NCI-H2227 treated with DMSO at 0.1 percent for 48 hours (cell line): ENCODE measurements around the gene LPAR6.

Source experiments
- DNase-seq: peaks from one replicate; lab custom pipeline; 2025; lab: John Stamatoyannopoulos, UW

LPAR6 gene

DNA sequence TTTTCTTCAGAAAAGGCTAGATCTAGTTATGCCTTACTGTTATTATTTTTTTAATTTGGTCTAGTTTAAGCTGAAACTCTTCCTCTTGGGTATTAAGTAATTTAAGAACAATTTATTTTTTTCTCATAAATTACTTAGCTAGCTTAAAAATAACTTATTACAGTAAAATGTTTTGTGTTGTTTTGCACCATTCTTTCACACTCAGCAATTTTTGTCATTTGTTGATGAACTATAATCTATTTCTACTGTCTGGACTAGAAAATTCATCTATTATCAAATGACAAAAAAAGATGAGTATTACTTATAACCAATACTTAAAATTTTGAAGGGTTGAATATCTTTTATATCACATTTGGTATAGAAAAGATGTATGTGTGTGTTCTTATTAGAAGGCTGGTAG lies 1.6 kb upstream of the LPAR6 start:
- DNase-seq: no peak

DNA sequence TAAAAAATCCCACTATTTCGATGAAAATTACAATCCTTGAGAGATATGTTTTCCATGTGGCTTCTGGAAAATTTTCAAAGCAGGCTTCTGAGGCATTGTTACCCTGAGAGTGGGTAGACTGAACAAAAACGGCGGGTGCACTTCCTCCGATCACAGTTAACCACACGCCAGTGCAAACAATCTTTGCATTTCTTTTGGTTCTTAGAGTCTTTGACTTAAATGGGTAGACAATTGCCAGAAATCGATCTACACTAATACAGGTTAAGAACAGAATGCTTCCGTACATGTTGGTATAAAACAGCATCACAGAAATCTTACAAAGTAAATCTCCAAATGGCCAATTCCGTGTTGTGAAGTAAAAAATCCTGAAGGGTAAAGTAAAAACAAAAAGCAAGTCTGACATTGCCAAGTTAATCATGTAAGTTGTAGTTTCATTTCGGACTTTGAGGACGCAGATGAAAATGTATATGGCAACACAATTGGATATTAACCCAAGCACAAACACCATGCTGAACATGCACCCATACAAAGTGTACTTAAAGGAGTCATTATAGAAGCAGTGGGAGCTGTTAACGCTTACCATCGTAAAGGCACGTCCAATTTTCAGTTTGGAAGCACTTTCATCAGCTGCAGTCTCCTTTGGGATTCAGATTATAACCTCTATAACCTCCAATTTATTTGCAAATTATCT lies 927 bp downstream of the LPAR6 start:
- no peak for DNase-seq

DNA sequence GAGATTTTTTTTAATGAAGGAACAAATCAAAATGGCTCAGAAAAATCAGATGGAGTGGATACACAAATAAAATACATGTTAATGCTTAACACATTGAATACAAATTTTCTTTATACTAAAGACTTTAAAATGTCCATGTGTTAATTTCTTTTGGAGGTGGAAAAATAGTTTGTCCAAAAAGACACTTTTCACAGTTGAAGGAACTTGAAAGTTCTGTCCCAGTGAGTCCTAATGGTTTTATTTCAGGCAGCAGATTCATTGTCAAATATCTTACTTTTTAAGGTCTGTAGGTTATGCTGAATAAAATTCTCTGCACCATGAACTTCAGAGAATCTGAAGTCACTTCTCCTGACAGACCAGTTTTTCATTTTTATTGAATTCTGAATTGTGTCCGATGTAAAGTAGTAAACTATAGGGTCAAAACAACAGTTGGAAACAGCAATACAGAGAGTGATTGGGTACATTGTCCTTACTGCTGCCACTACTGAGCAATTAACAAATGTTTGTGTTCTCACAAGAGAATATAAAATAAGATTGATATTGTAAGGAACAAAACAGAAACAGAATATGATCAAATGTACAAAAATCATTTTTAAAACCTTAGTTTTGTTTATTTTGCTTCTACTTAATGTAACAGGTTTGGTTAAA lies 1.6 kb downstream of the LPAR6 start:
- DNase-seq: no peak

DNA sequence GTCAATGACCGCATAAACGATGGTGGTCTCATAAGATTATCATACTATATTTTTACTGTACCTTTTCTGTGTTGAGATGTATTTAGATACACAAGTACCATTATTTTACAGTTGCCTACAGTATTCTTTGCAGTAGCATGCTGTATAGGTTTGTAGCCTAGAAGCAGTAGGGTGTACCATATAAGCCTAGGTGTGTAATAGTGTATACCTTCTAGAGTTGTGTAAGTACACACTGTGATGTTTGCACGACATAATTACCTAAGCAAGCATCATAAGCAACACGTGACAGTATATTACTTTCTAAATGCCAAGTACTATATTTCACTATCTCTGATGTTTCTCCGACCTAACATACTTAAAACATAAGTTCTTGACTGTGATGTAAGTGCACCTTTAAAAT lies 2.7 kb downstream of the LPAR6 start:
- no peak for DNase-seq

DNA sequence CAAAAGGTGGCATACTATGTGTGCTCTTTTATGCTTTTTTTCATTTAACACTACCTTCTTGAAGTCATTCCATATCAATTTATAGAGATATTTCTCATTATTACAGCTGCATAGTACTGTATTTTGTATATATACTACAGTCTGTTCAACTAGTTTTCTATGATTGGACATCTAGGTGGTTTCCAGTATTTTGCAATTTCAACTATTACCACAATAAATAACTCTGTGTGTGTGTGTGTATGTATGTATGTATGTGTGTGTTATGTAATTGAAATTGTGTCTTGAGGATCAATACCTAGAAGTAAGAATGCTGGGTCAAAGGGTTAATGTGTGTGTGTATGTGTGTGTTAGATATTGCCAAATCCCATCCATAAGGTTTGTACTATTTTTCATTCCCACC lies 7.0 kb downstream of the LPAR6 start:
- DNase-seq: no peak

DNA sequence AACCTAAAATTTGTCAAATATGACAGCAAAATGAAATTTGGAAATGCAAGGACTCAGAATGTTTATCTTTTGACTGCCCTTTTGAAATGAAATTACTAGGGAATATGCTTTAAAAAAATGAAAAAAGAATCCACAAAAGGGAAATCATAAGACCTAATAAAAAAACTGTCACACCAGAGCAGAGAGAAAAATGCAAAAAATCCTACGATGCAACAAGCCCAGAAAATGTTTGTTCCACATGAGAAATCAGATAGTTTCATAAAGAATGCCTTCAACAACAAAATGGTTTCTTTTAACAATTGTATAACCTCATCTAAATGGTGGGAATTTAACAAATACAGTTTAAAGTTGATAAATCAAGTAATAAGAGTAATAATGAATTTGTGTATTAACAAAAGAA lies 8.0 kb downstream of the LPAR6 start:
- no peak for DNase-seq

DNA sequence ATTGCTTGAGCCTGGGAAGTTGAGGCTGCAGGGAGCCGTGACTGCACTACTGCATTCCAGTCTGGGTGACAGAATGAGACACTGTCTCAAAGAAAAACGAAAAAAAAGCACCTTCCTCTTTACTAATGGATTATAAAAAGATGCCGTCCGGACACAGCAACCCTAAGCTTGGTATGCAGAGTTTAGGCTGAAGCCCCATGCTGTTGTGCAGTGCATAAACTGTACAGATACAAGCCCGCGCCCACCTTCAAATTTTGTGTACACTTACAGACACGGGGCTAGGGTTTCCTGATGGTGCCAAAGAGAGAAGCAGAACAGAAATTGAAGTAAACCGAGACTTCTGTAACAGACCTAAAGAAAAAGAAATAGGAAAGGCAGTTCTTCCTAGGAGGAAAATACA lies 9.0 kb downstream of the LPAR6 start:
- no peak for DNase-seq

DNA sequence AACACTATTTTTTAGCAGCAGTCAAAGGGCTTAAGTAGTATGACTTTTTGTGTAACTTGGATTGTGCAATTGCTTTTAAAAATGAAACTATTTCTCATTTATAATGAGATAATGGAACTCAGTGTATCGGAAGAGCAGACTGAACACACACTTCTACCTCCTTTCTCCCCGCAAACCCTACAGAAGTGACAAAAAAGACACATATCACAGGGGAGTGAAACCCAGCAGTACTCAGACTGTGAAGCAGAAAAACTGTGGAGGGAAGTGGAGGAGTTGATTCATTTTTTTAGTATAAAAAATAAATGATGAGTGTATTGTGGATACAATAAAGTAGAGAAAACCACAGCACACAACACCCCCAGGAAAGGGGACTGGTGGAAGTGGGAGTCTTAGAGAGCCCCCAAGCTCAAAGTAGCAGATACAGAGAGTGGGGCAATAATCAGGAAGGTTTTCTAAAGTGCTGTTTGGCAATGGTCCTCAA lies 9.7 kb downstream of the LPAR6 start:
- no peak for DNase-seq

DNA sequence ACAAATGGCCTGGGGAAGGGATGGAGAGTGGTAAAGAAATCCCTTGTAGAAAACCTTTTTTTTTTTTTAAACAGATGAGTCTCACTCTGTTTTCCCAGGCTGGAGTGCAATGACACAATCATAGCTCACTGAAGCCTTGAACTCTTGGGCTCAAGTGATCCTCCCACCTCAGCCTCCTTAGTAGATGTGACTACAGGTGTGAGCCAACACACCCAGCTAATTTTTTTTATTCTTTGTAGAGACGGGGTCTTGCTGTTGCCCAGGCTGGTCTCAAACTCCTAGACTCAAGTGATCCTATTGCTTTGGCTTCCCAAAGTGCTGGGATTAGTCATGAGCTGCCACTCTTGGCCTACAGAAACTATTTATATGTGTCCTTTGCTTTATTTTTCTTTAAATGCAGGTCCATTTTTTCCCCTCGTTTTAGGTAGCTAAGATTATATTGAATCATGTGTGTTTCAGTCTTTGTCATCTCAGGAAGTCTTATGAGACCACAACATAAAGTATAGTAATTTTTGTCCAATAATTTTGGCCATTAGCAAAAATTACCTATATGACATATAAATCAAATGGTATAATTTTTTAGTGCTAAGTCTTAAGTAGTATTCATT lies 10.5 kb downstream of the LPAR6 start:
- DNase-seq: no peak

DNA sequence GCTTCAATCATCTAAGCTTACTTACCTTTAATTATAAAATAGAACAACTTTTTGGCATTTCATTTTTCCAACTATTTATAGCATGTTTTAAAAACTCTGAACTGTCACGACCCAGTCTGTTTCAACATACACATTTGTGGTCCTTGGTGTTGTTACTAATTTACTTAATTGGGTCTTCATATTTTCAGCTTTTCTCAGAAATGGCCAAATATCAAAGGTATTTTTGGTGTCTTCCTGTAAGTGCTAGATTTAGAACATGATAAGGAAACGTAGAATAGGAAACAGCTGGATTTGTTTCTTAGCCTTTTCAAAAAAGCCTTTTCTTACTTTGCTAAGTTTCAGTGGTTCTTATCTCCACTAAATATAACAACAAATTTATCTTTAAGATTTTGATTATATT lies 11.4 kb downstream of the LPAR6 start:
- no peak for DNase-seq

DNA sequence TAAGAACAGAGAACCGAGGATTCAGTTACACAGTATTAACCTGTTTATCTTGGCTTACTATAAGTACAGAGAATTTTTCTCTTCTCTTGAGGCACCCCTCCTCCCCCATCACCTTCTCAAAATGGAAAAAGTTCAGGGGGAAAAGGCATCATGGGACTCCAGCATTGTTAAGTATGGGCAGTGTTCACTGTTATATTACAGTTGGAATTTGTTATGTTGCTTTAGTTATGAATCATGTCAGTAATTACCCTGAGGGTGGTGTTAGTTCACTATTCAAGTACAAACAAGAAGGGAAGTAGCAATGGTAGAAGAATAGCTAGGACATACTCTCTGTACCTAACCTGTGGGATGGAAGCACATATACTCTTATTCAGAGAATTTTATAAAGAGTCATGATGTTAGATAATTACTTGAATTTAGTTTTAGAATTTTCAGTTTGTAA lies 12.0 kb downstream of the LPAR6 start:
- no peak for DNase-seq

DNA sequence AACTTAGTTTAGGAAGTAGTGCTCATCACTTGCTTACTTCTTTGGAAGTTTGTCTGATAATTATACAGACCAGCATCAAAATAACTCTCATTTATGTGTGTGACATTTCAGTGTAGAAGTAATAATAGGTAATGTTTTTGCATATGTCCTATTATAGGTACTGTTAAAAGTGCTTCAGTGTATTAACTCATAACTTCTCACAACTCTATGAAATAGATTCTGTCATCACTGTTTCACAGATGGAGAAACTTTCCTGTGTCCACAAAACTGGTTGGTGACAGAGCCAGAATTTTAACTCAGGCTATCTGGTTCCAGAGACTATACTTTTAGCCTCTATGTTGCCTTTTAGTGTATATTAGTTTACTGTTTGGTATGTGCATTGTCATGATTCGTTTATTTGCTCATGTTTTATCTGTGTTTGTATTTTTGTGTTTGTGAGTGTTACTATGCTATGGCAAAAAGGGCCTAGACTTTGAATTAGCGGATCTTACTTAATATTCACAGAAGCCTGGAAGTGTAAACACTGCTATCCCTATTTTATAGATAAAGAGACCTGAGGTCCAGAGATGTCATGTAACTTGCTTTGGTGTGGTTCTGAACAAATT lies 12.7 kb downstream of the LPAR6 start:
- no peak for DNase-seq

DNA sequence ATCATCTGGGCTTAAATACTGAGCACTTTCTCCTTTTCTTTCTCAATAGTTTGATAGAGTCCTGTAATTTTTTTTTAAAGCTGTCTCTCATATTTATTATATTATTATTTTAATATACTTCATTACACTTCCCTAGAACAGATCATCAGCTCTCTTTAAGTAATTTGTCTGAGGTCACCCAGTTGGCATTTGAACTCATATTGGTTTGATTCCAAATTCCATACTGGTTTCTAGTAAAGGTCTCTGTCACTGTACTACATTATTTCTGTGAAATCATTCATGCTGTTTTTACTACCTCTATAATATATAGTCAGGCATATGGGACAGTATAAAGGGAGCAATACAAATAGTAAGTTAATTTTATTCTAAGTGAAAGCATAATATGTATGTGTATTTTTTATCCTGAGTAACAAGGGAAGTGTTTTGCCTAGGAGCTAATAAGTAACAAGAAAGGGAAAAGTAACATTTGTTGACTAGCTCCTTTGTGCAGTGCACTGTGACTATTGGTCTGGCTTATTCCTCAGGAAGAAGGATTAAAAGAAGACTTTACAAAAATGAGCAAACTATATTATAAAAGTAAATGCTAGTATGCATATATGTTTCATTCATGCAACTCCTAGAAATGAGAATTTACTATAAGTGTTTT lies 14.3 kb downstream of the LPAR6 start:
- DNase-seq: no peak

DNA sequence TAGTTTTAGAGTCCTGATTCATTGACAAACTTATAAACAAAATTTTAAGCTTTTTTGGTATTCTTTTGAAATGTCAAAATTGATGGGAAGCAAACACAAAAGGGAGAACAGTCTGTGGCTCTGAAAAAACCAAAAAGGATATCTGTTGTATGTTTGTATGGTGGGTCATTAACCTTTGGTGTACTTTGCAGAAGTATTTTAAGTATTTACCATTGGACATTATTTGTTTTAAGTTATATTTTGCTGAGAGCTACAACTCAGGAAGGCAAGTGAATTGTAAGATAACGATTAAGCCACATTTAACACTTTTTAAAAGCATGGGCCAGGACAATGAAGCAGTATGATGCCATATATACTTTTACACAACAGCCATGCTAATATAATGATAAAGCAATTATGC lies 15.2 kb downstream of the LPAR6 start:
- no peak for DNase-seq

DNA sequence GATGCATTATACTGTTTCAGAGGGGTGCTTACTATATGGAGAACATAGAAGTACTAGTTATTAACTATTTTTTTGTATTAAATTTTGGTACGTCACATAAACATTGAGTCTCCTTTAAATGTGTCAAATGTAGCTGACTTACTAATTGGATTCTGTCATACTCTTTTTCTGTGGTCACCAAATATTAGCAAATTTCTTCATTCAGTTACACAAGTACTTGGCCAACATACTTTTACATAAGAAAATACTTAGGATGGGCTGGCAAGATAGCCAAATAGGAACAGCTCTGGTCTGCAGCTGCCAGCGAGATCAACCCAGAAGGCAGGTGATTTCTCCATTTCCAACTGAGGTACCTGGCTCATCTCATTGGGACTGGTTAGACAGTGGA lies 19.2 kb downstream of the LPAR6 start:
- no peak for DNase-seq

DNA sequence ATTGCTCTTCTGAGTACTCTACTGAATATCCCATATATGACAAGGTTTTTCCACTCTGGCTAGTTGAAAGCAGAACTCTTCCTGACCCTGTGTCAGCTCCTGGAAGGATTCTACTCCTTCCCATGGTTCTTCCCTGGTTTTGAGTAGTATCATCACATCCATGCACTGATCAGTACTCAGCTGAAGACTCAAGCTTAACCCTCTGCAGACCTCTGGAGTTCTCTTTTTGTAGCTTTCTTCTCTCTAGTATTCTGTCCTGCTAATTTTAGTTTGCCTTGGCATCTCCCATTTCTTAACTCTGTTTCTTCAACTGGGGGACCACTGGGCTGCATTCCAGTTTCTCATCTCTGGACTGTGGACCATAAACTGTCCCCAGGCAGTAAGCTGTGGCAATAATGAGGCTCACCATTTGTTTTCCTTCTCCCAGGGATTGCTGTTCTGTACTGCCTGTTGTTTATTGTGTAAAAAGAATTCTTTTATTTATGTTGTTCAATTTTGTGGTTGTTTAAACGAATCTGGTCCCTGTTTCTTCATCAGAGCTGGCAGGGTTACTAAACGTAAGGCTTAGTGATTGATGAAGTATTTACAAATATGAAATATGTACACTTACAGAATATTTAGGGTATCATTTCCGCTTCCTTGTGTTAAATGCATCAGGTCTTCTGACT lies 19.7 kb downstream of the LPAR6 start:
- DNase-seq: no peak

DNA sequence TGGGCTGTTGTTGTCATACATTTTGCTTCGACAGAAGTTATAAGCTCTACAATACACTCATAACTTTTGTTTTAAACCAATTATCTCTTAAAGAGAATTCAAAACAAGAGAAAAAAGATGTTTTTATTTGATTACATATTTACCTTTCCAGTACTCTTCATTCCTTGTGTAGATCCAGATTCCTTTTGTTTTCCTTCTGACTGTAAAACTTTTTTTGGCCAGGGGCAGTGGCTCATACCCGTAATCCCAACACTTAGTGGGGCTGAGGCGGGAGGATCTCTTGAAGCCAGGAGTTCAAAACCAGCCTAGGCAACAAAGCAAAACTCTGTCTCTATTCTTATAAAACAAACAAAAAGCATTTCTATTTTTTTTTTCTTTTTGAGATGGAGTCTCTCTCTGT lies 21.7 kb downstream of the LPAR6 start:
- no peak for DNase-seq

DNA sequence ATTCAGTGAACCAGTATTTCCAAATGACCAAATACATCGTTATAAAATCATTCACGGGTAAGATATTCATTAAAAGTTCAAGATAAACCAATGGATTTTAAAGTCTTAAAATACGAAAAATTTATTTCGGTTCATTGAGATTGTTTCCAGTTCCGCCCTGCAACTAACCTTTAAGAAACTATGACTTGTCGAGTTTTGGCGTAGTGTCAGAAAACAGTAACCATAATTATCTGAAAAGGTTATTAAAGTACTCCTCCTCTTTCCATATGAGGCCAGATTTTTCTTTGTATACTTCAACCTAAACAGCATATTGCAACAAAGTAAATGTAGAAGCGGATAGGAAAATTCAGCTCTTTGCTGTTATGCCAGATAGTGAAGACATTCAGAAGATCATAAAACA lies 26.1 kb downstream of the LPAR6 start:
- no peak for DNase-seq

DNA sequence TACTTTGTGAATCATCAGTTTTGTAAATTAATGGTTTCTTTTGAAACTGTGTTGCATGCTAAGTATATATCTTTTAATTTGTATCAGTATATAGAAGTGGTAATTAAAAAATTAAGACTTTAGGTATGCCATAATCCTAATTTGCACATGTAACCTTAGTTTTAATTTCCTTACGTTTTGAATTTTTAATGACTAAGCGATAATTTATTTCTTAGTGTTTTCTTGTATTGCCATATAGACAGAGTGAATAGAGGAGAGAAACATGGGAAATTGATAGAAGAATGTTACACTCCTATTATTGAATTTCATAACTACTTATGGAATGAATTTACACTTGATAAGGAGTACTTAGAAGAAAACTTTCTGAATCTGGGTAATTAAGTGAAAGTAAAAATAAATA lies 29.5 kb downstream of the LPAR6 start:
- DNase-seq: no peak

DNA sequence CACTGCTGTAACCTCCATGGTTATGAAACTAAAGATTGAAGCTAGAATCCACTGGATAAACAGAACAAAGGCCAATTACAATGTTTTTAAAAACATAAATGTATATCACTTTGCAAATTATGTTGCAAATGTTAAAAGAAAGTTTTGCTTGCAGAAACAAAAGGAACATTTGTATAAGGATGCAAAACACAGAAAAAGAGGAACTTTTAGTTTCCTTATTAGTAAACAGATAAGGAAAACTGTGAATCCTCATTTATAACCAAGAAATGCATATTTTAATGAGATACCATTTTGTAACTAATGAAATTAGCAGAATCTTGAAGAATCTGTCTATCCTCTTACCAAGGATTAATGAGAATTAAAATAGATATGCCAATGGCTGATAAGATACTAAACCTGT lies 32.3 kb downstream of the LPAR6 start:
- DNase-seq: no peak

DNA sequence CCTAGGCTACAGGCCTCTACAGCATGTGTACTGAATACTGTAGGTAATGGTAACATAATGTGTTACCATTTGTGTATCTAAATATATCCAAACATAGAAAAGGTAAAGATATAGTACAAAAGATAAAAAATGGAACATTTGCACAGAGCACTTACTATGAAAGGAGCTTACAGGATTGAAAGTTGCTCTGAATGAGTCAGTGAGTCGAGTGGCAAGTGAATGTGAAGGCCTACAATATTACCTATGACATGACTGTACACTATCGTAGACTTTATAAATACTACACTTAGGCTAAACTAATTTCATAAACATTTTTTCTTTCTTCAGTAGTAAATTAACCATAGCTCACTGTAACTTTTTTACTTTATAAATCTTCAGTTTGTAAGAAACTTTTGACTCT lies 35.1 kb downstream of the LPAR6 start:
- no peak for DNase-seq

DNA sequence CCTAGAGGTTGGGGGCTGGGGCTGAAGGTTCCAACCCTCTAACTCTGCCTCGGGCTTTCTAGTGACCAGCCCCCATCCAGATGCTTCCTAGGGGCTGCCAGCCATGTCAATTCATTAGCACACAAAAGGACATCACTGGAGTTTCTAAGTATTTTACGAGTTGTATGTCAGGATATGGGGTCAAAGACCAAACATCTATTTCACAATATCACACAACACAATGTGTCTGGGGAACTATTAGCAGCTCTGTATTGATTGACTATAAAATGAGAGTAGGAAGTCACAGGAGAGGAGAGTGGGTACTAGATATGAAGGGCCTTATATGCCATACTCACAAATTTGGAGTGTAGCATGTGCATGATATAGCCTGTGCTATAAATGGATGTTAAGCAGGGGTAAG lies 42.1 kb downstream of the LPAR6 start:
- no peak for DNase-seq
